Renal cortex interstitium (tissue), 11 donors: ENCODE measurements around the gene PLXDC2. TPM values are rescaled to one million over a fixed set of nuclear protein-coding genes. Genes with fewer than 3 reads are reported as not detected.

Experiments
- DNase-seq, 11 donors: peaks; one replicate each; pipeline ENCODE4 v3.0.0-alpha.2; 2013; ENCODE audit warnings: low read depth in 9 of 11, low spot score in 4 of 11; ENCODE audit errors: extremely low read depth in 1 of 11
- polyA plus RNA-seq, 3 donors: library from polyadenylated mRNA; unstranded; fragments of 120-200 nt; gene quantifications; one replicate each; pipeline ENCODE4 v1.2.1, GENCODE V29; 2013; ENCODE audit not compliant: insufficient read length in 3 of 3

PLXDC2 gene
- polyA plus RNA-seq, 3 donors = 32.2 to 42.6 (median 33.2) TPM

DNA sequence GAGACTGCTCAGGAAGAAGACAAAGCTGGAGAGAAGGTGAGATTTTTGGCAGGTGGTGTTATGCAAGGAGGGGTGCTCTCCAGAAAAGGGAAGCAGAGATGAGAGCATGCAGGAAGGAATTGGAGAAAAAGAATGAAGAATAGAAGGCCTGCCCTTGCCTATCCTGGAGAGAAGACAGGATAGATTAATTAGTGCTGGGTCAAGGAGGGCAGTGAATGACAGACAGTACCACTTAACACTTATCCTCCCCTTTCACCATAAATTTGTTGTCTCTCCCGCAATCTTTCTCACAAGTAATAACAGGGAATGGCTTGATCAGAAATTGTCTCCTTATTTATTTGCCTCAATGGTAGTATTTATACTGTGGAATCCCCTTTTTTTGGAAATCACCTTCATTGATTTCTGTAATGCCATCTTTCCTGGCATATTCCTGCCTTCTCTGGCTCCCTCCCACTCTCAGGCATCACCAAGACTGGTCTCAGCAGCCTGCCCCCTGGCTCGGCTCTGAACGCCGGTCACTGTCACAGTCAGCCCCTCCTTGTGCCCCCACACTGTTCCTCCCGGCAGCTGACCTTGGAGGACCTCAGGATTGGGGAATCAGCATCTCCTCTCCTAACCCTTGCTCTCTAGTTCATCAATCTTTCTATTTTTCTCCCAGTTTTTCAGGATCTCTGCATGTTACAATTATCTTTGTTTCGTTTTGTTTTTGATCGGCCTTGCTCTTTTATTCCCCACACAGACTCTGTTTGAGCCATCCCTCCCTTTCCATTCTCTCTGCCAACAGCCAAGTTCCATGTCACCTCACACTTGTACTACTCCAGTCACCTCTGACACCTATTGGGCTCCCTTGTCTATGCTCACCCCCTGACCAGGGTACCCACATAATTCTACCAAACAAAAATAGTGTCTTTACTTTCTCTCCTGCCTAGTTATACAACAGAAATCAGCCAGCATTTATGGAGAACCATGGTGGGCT, 294.2 kb downstream of the PLXDC2 start:
- no peak for DNase-seq

DNA sequence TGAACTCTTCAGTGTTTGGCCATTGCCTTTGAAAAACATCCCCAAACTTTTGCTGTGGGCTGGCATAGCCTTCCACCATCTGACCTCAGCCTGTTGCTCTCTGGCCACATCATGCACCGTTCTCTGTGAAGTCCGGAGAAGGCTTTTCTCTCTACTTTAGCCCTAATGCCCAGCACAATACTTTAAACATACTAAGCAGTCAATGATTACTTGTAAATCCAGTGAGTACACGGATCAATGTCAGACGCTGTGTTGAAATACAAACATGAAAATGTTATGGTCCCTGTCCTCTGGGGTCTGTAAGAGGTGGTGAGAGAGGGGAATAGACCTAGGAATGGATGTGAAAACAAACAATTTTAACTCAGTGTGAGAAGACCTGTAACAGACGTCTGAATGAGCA, 297.9 kb downstream of the PLXDC2 start:
- no peak for DNase-seq

DNA sequence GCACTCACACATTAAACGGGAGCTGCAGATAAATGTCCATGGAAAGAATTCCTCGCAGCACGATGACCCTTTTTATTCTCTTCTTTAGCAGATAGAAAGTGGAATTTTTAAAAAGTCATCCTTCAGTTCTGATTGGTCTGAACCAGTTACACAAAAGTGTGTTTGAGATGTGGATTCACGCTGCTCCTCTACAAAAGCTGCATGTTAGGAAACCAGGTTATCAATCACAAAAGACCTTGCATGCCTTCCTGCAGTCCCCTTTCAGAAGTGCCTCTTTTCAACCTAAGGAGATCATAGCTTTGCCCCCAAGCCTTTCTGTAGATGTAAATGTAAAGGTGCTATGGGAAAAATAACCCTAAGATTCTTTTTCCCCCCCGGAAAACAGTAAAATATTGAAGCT, 299.7 kb downstream of the PLXDC2 start:
- DNase-seq = no peak

DNA sequence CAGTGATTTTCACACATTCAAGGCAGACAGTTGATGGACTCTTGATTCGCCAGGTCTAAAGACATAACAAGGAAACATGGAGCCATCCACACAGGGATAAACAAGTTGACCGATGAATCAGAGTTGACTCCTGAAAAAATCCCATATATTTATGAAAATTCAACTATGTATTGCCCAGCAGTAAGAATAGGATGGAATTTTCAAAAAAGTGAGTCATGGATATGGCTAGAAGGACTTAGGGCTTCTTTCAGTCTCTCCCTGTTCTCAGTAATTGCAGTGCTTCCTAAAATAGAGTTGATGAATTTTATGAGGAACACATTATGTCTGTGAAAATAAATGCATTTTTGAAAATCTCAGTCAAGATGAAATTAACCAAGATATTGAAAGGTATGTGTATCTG, 301.2 kb downstream of the PLXDC2 start:
- DNase-seq = no peak

DNA sequence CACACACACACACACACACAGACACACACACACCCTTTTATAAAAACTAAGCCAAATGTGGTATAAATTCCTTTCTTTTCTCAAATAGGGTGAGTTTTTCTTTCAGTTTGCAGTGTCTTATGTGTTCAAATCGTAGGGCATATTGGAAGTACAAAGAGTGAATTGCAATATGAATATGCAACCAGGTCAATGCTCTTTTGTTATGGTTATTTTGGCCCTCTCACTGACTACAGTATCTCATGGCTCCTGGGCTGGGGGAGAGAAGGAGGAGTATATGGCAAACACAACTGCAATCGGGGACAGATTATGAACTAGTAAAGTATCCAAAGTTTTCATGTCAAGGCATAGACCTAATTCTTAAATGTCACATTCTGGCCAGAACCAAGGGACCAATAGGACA, 301.9 kb downstream of the PLXDC2 start:
- no peak for DNase-seq

DNA sequence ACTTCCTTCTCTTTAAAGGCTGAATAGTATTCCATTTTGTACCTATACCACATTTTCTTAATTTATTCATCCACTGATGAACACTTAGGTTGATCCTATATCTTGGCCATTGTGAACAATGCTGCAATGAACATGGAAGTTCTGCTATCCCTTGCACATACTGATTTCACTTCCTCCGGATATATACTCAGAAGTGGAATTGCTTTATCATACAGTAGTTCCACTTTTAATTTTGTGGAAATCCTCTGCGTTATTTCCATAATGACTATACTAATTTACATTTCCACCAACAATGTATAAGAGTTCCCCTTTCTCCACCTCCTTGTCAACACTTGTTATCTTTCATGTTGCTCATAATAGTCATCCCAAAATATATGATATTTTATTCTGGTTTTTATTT, 312.6 kb downstream of the PLXDC2 start:
- DNase-seq = no peak

DNA sequence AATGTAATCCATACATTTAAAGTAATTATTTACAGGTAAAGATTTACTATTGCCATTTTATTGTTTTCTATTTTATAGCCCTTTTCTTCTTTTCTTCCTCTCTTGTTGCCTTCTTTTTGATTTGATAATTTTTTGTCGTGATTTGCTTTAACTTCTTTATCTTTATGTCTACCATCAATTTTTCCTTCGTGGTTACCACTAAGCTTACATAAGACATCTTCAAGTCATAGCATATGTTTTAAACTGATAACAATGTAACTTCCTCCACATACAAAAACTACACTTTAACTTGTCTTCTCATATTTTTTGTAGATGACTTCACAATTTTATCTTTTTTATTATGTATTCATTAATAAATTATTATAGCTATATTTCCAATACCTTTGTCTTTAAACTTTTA, 316.6 kb downstream of the PLXDC2 start:
- DNase-seq = no peak

DNA sequence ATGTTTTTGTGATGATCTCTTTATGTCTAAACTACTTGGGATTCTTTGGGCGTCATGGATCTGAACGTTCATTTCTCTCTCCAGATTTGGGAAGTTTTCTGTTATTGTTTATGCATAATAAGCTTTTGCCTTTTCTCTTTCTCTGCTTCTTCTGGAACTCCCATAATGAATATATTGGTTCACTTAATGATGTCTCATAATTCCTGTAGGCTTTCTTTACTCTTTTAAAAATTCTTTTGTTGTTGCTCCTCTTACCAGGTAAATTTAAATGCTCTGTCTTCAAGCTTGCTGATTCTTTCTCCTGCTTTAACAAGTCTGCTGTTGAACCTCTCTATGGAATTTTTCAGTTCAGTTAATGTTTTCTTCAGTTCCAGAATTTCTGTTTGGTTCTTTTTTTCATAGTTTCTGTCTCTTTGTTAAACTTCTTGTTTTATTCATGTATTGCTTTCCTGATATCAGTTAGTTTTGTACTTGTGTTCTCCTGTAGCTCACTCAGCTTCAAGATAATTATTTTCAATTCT, 317.5 kb downstream of the PLXDC2 start:
- no peak for DNase-seq

DNA sequence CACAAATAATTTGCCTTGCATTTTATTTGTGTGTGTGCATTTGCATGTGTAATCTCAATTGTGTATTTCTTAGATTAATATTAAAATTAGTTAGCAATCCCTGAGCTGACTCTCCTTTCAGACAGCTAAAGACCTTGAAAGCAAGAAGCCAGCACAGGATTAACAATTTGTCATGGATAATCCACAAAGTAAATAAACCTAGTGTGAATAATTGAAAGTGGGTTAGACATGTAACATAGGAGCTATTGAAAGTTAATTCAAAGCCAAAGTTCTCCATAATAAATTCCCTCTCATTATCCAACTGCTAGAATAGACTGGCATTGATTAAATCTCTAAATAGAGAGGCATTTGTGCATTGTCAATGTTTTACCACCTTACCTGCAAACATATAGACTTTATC, 326.1 kb downstream of the PLXDC2 start:
- DNase-seq = no peak

DNA sequence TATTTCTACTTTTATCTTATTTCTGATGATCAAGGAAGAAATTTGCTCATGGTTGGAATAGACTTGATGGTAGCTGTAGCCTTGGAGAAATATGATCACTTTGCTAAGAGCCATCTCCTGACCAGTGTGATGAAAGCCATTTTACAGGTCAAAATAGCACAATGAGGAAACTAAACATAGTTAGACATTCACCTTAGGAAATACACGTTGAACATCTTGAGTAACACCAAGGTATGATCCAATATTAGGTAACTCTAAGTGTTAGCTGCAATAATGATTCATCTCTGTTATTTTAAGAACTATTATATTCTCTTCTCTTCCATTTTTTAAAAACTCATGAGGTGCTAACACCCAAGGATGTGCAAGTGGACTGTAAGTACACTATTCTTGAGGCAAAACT, 328.0 kb downstream of the PLXDC2 start:
- no peak for DNase-seq

DNA sequence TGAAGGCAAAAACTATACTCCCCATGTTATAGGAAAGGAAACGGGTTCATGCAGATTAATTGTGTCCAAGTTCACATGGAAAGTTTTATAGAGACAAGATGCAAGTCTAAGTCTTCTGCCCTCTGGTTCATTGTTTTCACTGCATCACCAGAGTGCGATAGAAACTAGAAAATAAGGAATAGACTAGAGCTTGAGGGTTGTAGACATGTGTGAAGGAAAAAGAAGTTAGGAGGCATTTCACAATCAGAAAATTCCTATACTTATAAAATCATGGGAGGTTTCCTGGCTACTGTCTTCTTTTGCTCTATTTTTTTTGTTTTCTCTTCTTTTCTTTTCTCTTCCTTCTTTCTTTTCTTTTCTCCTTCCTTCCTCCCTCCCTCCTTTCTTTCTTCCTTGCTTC, 329.8 kb downstream of the PLXDC2 start:
- no peak for DNase-seq

DNA sequence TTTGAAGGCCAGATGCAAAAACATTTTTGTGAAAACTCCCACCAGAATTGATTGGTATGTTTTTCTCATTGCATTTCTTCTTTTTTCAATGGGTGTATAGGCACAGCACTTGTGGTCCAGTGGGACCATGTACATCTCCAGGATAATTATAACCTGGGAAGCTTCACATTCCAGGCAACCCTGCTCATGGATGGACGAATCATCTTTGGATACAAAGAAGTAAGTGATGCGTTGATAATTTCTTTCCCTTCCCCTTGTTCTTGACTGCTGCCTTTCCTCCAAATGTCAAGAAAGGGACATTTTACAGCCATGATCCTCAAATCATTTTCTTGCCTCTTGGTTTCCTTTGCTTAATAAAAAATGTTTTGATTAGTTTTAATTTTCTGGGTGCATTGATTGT, 331.5 kb downstream of the PLXDC2 start:
- DNase-seq = no peak

DNA sequence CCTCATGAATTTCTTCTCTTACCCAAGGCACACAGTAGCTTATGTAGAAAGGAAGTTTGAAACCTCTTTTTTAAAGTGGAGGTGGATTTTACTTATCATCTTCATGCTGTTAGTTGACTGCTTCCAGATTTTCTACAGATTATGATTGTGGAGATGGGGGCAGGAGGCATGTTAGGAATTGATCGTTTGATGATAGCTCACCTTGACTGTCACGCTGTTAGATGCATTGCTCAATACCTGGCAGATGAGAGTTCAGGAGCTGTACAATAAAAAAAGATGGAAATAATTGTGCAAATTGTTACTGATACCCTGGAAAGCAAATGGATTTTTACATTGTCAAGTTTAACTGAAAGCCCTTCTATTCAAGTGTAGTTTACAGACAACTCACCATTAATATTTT, 340.3 kb downstream of the PLXDC2 start:
- DNase-seq = no peak

DNA sequence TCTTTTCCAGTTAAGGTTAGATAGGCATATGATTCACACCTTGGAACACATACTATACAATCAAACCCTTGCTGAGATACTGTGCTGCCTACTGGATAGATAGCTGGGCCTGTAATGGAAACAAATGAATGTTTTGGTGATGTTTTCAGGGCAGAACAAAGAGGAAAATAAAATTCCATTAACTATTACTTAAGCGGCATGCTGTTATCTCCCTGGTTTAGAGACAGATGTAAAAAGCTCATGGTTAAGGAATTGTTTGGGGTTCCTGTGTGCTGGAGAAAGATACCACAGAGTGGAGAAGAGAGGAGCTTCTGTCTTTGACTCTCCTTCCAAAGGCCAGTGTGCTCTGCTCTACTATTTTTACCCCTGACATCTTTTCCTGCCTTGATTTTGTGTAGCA, 341.1 kb downstream of the PLXDC2 start:
- DNase-seq = no peak

DNA sequence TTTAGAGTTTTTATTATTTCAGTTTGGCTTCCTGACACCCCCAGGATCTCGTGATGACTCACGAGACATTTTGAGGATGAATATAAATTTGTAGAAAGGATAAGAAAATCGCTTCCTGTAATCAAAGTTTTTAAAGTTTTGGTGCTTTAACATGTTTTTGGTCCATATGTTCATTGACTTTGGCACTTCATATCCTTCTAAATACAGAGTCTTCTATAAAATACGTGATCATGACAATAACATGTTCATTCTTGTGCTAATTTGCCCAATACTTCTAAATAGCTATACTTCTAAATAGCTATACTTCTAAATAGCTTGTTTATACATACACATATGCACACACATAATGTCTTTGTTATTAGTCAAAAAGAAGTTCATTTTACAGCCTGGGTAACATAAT, 341.9 kb downstream of the PLXDC2 start:
- DNase-seq = no peak

DNA sequence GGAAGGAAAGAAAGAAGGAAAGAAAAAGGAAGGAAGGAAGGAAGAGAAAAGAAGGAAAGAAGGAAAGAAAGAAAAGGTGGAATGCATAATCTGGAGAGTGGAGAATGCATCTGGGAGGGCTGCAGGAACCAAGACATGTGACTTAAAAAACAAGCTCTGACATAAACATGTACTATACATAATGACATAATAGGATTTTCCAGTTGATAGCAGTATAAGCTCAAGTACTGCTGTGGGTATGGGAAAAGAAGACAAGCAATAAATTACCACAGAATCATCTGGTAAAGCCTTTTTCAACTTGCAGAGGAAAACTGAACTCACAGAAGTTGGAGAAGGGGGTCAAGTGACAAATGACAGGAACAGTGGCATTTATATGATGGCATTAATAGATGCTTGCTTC, 345.9 kb downstream of the PLXDC2 start:
- DNase-seq = no peak

DNA sequence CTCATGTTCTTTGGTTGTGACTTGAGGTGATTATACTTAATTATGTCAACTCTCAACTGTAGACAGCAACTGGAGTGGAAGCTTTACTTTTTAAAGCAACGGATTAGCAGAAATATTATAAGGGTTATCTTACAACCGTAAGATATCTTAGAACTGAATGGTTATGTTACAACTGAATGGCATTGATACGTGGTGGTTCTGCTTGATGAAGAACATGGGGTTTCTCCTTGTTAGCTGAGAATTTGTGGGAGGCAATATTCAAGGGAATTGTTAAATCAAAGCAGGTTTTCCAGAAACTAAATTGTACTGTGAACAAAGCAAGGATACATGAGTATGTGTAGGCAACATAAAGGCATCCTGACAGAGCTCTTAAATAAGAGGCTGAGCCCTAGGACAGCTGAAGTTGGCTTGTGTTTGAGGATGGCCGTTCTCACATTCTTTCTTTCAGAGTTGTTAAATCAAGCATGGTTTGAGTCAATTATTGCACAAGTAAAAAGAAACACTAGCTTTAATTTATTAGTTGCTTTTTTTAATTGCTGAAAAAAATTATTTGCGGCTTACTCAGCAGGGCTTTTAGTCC, 350.0 kb downstream of the PLXDC2 start:
- DNase-seq = no peak

DNA sequence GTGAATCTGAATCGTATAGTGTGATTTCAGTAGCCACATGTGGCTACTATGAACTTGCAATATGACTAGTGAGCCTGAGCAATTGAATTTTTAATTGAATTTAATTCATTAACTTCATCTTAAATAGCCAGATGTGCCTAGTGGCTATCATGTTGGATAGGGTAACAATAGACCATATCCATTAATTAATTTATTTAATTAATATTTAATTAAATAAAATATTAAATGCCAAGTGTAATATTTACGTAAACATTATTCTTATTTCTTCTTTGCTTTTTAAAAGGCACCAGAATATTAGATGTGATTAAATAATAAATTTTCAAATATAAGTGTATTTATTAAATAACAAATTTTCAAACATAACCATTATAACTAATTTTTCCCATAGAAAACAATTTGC, 354.4 kb downstream of the PLXDC2 start:
- no peak for DNase-seq

DNA sequence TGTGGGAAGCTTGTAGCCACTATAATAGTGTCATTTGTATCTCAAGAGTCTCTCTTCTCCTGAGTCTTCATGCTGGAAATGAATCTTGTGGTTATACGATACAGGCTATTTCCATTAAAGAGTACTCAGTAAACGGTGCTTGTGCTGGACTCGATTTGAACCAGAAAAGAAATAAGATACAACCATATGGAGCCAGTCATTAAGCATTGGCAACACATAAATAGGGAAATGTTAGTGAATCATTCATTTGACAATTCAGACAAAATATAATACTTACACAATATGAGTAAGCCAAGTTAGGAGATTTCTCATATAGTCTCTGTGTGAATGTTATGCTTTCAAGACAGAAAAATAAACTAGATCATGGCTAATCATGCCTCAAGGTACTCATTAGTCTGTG, 356.8 kb downstream of the PLXDC2 start:
- DNase-seq = no peak

DNA sequence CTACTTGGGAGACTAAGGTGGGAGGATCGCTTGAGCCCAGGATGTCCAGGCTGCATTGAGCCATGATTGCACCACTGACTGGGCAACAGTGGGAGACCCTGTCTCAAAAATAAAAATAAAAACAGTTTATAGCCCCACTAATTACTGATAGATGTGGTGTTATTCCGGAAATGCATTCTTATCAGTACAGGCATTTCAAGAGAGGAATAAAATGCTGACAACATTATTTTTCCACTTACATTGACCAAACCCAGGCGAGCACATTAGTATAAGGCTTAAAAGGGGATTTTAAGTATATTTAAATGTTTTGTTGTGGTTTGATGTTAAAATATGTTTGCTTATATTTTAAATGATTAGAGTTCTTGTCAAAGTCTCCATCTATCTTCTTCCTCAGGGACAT, 359.5 kb downstream of the PLXDC2 start:
- DNase-seq = no peak

DNA sequence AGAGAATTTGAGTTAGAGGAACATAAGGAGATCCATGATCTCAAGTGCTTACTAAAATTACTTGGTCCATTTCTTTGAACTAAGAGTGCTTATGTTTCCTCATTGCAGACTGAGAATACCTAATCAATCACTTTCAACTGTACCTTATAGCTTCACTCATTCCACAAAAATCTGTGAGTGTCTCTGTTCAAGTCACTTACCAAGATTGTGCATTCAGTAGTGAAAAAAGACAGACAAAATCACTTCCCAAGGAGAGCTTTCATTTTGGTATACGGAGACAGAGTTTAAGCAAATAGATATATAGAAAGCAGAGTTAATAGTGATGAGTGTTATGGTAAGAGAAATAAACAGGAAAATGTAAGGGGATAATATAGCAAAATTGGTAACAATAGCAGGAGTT, 364.5 kb downstream of the PLXDC2 start:
- no peak for DNase-seq
